Stimulated activated CD4-positive, alpha-beta T cell treated with anti-CD3 and anti-CD28 coated beads, TNF-alpha, amount 100 ng/mL, for 4 hours (primary cell): ENCODE results near the gene ZNF485.
"Not testable (repeated sequence)": the region's sequence is repeated elsewhere in the genome, so short reads cannot be mapped to it uniquely, and the experiment has no call there.

Experiments used
- DNase-seq, 3 experiments: peaks; one replicate each; pipeline ENCODE4 v3.0.0-alpha.2; 2020; ENCODE audit warnings: low read depth in 3 of 3

The ZNF485 gene

GRCh38 chr10:43605850-43606322, 352 bp upstream of the ZNF485 start:
- DNase-seq, result no peak

GRCh38 chr10:43607199-43607573, 948 bp downstream of the ZNF485 start:
- no peak for DNase-seq

- DNase-seq, result no peak
These were observed 4.4 kb downstream of the ZNF485 start for GRCh38 chr10:43610636-43611035.

GRCh38 chr10:43616697-43617370, 10.6 kb downstream of the ZNF485 start:
- DNase-seq, result no peak

GRCh38 chr10:43619368-43619767, 13.1 kb downstream of the ZNF485 start:
- no peak for DNase-seq

GRCh38 chr10:43622038-43622437, 15.8 kb downstream of the ZNF485 start:
- DNase-seq, result no peak

GRCh38 chr10:43623351-43623750, 17.1 kb downstream of the ZNF485 start:
- DNase-seq, result no peak

GRCh38 chr10:43627942-43628341, 21.7 kb downstream of the ZNF485 start:
- DNase-seq, result no peak

GRCh38 chr10:43628956-43629355, 22.7 kb downstream of the ZNF485 start:
- no peak for DNase-seq

- not testable (repeated sequence) for DNase-seq
These were observed 29.6 kb downstream of the ZNF485 start for GRCh38 chr10:43635816-43636215.

GRCh38 chr10:43640603-43641002, 34.4 kb downstream of the ZNF485 start:
- DNase-seq, result no peak

- no peak for DNase-seq
These were observed 38.0 kb downstream of the ZNF485 start for GRCh38 chr10:43644252-43644651.

- DNase-seq, result no peak
These were observed 39.6 kb downstream of the ZNF485 start for GRCh38 chr10:43645866-43646265.

GRCh38 chr10:43647576-43647975, 41.3 kb downstream of the ZNF485 start:
- DNase-seq, result no peak

- DNase-seq, result no peak
These were observed 41.8 kb downstream of the ZNF485 start for GRCh38 chr10:43648095-43648397.

GRCh38 chr10:43648398-43649184, 42.4 kb downstream of the ZNF485 start, which contains the start of gene ZNF32:
Gene ZNF32, minus strand, starts transcription at chr10:43648881. Its CDS starts 2,748 bp downstream, at chr10:43646133.
- DNase-seq, result peak; percentile 69 to 70 (median 69)

GRCh38 chr10:43649185-43649523, 42.9 kb downstream of the ZNF485 start:
- DNase-seq, result no peak

- DNase-seq, result no peak
These were observed 47.5 kb downstream of the ZNF485 start for GRCh38 chr10:43653746-43654145.

- DNase-seq, result no peak
These were observed 49.1 kb downstream of the ZNF485 start for GRCh38 chr10:43655311-43655710.

- DNase-seq, result no peak
These were observed 52.0 kb downstream of the ZNF485 start for GRCh38 chr10:43658227-43658626.

GRCh38 chr10:43665054-43665453, 58.8 kb downstream of the ZNF485 start:
- no peak for DNase-seq

GRCh38 chr10:43666552-43666951, 60.3 kb downstream of the ZNF485 start:
- DNase-seq, result no peak

- no peak for DNase-seq
These were observed 61.1 kb downstream of the ZNF485 start for GRCh38 chr10:43667317-43667731.
